ENCODE results near the gene PEBP1. TPM values are rescaled to one million over a fixed set of nuclear protein-coding genes. Genes with fewer than 3 reads are reported as not detected.

Gene PEBP1
- total and polyA plus RNA-seq, 2 of the 8 experiments (the other 6 are each of a cell fraction or from before 2014, with no cell fraction given) = 444 to 622 TPM

GRCh38 chr12:118103601-118104382, 32.1 kb upstream of the PEBP1 start, which contains the start of gene VSIG10 (continued):
- TF ChIP-seq, protein P1, sequence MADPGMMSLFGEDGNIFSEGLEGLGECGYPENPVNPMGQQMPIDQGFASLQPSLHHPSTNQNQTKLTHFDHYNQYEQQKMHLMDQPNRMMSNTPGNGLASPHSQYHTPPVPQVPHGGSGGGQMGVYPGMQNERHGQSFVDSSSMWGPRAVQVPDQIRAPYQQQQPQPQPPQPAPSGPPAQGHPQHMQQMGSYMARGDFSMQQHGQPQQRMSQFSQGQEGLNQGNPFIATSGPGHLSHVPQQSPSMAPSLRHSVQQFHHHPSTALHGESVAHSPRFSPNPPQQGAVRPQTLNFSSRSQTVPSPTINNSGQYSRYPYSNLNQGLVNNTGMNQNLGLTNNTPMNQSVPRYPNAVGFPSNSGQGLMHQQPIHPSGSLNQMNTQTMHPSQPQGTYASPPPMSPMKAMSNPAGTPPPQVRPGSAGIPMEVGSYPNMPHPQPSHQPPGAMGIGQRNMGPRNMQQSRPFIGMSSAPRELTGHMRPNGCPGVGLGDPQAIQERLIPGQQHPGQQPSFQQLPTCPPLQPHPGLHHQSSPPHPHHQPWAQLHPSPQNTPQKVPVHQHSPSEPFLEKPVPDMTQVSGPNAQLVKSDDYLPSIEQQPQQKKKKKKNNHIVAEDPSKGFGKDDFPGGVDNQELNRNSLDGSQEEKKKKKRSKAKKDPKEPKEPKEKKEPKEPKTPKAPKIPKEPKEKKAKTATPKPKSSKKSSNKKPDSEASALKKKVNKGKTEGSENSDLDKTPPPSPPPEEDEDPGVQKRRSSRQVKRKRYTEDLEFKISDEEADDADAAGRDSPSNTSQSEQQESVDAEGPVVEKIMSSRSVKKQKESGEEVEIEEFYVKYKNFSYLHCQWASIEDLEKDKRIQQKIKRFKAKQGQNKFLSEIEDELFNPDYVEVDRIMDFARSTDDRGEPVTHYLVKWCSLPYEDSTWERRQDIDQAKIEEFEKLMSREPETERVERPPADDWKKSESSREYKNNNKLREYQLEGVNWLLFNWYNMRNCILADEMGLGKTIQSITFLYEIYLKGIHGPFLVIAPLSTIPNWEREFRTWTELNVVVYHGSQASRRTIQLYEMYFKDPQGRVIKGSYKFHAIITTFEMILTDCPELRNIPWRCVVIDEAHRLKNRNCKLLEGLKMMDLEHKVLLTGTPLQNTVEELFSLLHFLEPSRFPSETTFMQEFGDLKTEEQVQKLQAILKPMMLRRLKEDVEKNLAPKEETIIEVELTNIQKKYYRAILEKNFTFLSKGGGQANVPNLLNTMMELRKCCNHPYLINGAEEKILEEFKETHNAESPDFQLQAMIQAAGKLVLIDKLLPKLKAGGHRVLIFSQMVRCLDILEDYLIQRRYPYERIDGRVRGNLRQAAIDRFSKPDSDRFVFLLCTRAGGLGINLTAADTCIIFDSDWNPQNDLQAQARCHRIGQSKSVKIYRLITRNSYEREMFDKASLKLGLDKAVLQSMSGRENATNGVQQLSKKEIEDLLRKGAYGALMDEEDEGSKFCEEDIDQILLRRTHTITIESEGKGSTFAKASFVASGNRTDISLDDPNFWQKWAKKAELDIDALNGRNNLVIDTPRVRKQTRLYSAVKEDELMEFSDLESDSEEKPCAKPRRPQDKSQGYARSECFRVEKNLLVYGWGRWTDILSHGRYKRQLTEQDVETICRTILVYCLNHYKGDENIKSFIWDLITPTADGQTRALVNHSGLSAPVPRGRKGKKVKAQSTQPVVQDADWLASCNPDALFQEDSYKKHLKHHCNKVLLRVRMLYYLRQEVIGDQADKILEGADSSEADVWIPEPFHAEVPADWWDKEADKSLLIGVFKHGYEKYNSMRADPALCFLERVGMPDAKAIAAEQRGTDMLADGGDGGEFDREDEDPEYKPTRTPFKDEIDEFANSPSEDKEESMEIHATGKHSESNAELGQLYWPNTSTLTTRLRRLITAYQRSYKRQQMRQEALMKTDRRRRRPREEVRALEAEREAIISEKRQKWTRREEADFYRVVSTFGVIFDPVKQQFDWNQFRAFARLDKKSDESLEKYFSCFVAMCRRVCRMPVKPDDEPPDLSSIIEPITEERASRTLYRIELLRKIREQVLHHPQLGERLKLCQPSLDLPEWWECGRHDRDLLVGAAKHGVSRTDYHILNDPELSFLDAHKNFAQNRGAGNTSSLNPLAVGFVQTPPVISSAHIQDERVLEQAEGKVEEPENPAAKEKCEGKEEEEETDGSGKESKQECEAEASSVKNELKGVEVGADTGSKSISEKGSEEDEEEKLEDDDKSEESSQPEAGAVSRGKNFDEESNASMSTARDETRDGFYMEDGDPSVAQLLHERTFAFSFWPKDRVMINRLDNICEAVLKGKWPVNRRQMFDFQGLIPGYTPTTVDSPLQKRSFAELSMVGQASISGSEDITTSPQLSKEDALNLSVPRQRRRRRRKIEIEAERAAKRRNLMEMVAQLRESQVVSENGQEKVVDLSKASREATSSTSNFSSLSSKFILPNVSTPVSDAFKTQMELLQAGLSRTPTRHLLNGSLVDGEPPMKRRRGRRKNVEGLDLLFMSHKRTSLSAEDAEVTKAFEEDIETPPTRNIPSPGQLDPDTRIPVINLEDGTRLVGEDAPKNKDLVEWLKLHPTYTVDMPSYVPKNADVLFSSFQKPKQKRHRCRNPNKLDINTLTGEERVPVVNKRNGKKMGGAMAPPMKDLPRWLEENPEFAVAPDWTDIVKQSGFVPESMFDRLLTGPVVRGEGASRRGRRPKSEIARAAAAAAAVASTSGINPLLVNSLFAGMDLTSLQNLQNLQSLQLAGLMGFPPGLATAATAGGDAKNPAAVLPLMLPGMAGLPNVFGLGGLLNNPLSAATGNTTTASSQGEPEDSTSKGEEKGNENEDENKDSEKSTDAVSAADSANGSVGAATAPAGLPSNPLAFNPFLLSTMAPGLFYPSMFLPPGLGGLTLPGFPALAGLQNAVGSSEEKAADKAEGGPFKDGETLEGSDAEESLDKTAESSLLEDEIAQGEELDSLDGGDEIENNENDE (IDR thresholded peaks at IDR 0.05; ENCODE audit: insufficient replicate concordance, low read length) = no peak
- TF ChIP-seq SP4 (IDR thresholded peaks at IDR 0.05; ENCODE audit: low read length) = 0 out of 2 replicates have a peak, but pooled peaks have one; percentile 32
- no peak for TF ChIP-seq CTBP2 (IDR thresholded peaks at IDR 0.05; ENCODE audit: borderline replicate concordance, insufficient read depth, insufficient read length, low read length)
- TF ChIP-seq EP300 (IDR thresholded peaks at IDR 0.05; ENCODE audit: borderline replicate concordance in 1 of 2, low read depth in 2 of 2, low read length in 2 of 2) = no peak
- TF ChIP-seq NRF1 (IDR thresholded peaks at IDR 0.05; ENCODE audit: low read depth, low read length) = no peak
- TF ChIP-seq ATF3 (IDR thresholded peaks at IDR 0.05; ENCODE audit: insufficient read depth, low read depth, low read length) = no peak
- no peak for TF ChIP-seq RNF2 (IDR thresholded peaks at IDR 0.05; ENCODE audit: borderline replicate concordance, low read depth, low read length, missing control alignments, poor library complexity, severe bottlenecking)
- TF ChIP-seq CREB1 (IDR thresholded peaks at IDR 0.05) = no peak
- TF ChIP-seq CEBPB (IDR thresholded peaks at IDR 0.05; ENCODE audit: low read depth, low read length) = no peak
